Esophagus muscularis mucosa (tissue), 4 donors: ENCODE measurements around the gene PCDH15. TPM values are rescaled to one million over a fixed set of nuclear protein-coding genes. Genes with fewer than 3 reads are reported as not detected.

Experiments
- DNase-seq: peaks from one replicate; pipeline ENCODE4 v3.0.0-alpha.2; 2017; ENCODE audit errors: extremely low spot score
- H3K27ac ChIP-seq, 4 donors: fragments of 200-600 bp; sonication (generic); replicated peaks in 1 of 4; 1 replicate in 3 of 4; 2 replicates in 1 of 4; pipeline ENCODE4 v1.5.1; 2016 to 2019; ENCODE audit warnings: mild to moderate bottlenecking in 1 of 4
- H3K27me3 ChIP-seq, 4 donors: fragments of 200-600 bp; sonication (generic); one replicate each; pipeline versions ENCODE4 v1.5.1 to v1.6.0; 2016 to 2019
- H3K36me3 ChIP-seq, 4 donors: fragments of 200-600 bp; sonication (generic); one replicate each; pipeline ENCODE4 v1.5.1; 2016 to 2019
- H3K4me1 ChIP-seq, 4 donors: fragments of 200-600 bp; sonication (generic); one replicate each; pipeline ENCODE4 v1.5.1; 2016 to 2019
- H3K4me3 ChIP-seq, 4 donors: fragments of 200-600 bp; sonication (generic); 1 replicate in 2 of 4; 2 replicates in 2 of 4; pipeline ENCODE4 v1.5.1; 2016 to 2019; ENCODE audit warnings: mild to moderate bottlenecking in 4 of 4, moderate library complexity in 1 of 4
- H3K9me3 ChIP-seq, 4 donors: fragments of 200-600 bp; sonication (generic); 1 replicate in 3 of 4; 2 replicates in 1 of 4; pipeline ENCODE4 v1.5.1; 2016 to 2019
- EP300 ChIP-seq: sonication (generic); formaldehyde crosslinking; IDR thresholded peaks from one replicate; pipeline ENCODE4 v1.6.1; 2017; ENCODE audit warnings: antibody characterized with exemption
- POLR2A ChIP-seq: fragments of 450-650 bp; IDR thresholded peaks from one replicate; pipeline ENCODE4 v1.6.1; 2017; ENCODE audit warnings: antibody characterized with exemption, moderate library complexity, mild to moderate bottlenecking, low read depth
- POLR2AphosphoS5 ChIP-seq, 2 donors: sonication (generic); formaldehyde crosslinking; IDR thresholded peaks; one replicate each; pipeline ENCODE4 v1.6.1; 2017; ENCODE audit warnings: antibody characterized with exemption in 2 of 2
- WGBS: methylation state at CpG from one replicate; pipeline ENCODE4 v1.1.5; 2018; 5-methylcytosine and 5-hydroxymethylcytosine counted together
- intact Hi-C: fragments of 100-400 bp; cut with DNase I; formaldehyde crosslinking; loops from one replicate; pipeline ENCODE4 v1.15.1; 2023
- total RNA-seq, 4 donors: library from RNA; depleted of rRNA; stranded (reverse); fragments of >200 nt; gene quantifications; one replicate each; pipeline versions ENCODE4 v1.1.0 to v1.2.1, GENCODE V29; 2016
- TF ChIP-seq, protein P1 (sequence below), 3 experiments: fragments of 200-600 bp in 2 of 3; fragments of 450-650 bp in 1 of 3; sonication (generic) in 2 of 3; IDR thresholded peaks; one replicate each; pipeline ENCODE4 v1.5.1; 2017 to 2019; ENCODE audit warnings: antibody characterized with exemption in 3 of 3, mild to moderate bottlenecking in 2 of 3, moderate library complexity in 1 of 3

PCDH15 gene
- total RNA-seq, 4 donors from 2014 or later: 0.13 to 0.50 TPM; not detected in 2

- H3K9me3 ChIP-seq: no peaks in the 10 kb centered on the region
- no peak overlapping the region for H3K27ac ChIP-seq
- intact Hi-C loops: no loop called here
- H3K27me3 ChIP-seq: no peaks in the 10 kb centered on the region
- H3K36me3 ChIP-seq: no peaks in the 10 kb centered on the region
- no peak for TF ChIP-seq EP300
- no peak for TF ChIP-seq POLR2AphosphoS5 (IDR thresholded peaks at IDR 0.05)
- no peak for TF ChIP-seq POLR2A
- 84% methylated on average over 4 of the region's 5 CpGs for WGBS
- H3K4me1 ChIP-seq: no peaks in the 10 kb centered on the region
- no peak for DNase-seq
- H3K4me3 ChIP-seq: no peak overlapping the region
Observed at GRCh38 chr10:53909791-53910190, 891.2 kb downstream of the PCDH15 start.

- Histone ChIP-seq H3K4me1 (no peaks in the 10 kb centered on the region), H3K36me3 (no peaks in the 10 kb centered on the region), H3K4me3 (no peak overlapping the region), H3K27ac (no peak overlapping the region), H3K27me3 (no peaks in the 10 kb centered on the region), H3K9me3 (no peaks in the 10 kb centered on the region)
- no peak for TF ChIP-seq POLR2A
- TF ChIP-seq, protein P1, sequence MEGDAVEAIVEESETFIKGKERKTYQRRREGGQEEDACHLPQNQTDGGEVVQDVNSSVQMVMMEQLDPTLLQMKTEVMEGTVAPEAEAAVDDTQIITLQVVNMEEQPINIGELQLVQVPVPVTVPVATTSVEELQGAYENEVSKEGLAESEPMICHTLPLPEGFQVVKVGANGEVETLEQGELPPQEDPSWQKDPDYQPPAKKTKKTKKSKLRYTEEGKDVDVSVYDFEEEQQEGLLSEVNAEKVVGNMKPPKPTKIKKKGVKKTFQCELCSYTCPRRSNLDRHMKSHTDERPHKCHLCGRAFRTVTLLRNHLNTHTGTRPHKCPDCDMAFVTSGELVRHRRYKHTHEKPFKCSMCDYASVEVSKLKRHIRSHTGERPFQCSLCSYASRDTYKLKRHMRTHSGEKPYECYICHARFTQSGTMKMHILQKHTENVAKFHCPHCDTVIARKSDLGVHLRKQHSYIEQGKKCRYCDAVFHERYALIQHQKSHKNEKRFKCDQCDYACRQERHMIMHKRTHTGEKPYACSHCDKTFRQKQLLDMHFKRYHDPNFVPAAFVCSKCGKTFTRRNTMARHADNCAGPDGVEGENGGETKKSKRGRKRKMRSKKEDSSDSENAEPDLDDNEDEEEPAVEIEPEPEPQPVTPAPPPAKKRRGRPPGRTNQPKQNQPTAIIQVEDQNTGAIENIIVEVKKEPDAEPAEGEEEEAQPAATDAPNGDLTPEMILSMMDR (IDR thresholded peaks at IDR 0.05): no peak
- TF ChIP-seq EP300: no peak
- no peak for TF ChIP-seq POLR2AphosphoS5 (IDR thresholded peaks at IDR 0.05)
- 90% methylated on average over 7 of the region's 7 CpGs for WGBS
- intact Hi-C loops: no loop called here
- DNase-seq: no peak
Observed at GRCh38 chr10:53904506-53905241, 896.4 kb downstream of the PCDH15 start.

- 77% methylated on average over 1 of the region's 1 CpG for WGBS
- H3K27ac ChIP-seq: no peak overlapping the region
- H3K36me3 ChIP-seq: no peaks in the 10 kb centered on the region
- no peak for TF ChIP-seq POLR2AphosphoS5 (IDR thresholded peaks at IDR 0.05)
- no peak for TF ChIP-seq POLR2A
- TF ChIP-seq EP300: no peak
- TF ChIP-seq, protein P1 (IDR thresholded peaks at IDR 0.05): no peak
- H3K9me3 ChIP-seq: no peaks in the 10 kb centered on the region
- H3K4me1 ChIP-seq: no peaks in the 10 kb centered on the region
- no peak for DNase-seq
- intact Hi-C loops: no loop called here
- no peaks in the 10 kb centered on the region for H3K27me3 ChIP-seq
- no peak overlapping the region for H3K4me3 ChIP-seq
Observed at GRCh38 chr10:53903756-53904155, 897.3 kb downstream of the PCDH15 start.

DNA sequence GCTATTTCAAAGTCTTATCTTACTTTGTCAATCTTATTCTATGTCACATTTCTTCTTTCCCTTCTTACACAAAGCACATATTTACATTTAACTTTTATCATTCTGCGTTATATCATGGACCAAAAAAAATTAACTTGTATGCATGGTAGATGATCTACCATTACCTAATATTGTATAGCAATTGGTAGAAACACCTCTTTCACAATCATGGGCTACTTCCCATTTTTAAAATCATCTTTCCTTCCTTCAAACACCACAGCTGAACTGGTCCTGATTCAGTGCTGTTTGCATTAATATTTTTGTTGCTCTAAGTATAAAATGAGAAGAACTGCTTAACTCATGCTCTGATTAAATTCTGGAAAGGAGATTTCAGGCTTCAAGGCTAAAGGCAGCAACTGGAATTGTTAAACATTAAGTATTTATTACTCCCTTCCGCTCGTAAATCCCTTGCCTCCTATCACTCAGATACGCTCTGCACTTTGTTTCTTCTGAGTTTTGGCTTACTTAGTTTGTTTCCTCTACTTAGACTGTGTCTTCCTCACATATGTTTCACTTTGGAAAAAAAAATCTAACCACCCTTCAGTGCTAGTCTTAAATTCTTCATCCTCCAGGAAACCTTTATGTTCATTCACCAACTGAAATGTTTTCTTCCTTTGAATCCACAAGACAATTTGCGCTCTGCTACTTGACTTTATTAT, 901.4 kb downstream of the PCDH15 start:
- WGBS: 52% methylated on average over 5 of the region's 5 CpGs

GRCh38 chr10:53898532-53898931, 902.5 kb downstream of the PCDH15 start:
- TF ChIP-seq, protein P1 (IDR thresholded peaks at IDR 0.05): no peak
- TF ChIP-seq EP300 (no peak), POLR2A (no peak), POLR2AphosphoS5 (IDR thresholded peaks at IDR 0.05) (no peak)
- Histone ChIP-seq H3K4me1 (no peaks in the 10 kb centered on the region), H3K9me3 (no peaks in the 10 kb centered on the region), H3K27me3 (no peaks in the 10 kb centered on the region), H3K27ac (no peak overlapping the region), H3K36me3 (no peaks in the 10 kb centered on the region), H3K4me3 (no peak overlapping the region)
- 75% methylated on average over 1 of the region's 1 CpG for WGBS
- intact Hi-C loops: no loop called here
- DNase-seq: no peak

More for the DNA sequence above, 901.4 kb downstream of the PCDH15 start:
- DNase-seq: no peak
- no peaks in the 10 kb centered on the region for H3K4me1 ChIP-seq
- H3K36me3 ChIP-seq: no peaks in the 10 kb centered on the region
- intact Hi-C loops: no loop called here
- no peaks in the 10 kb centered on the region for H3K9me3 ChIP-seq
- no peaks in the 10 kb centered on the region for H3K27me3 ChIP-seq
- no peak overlapping the region for H3K27ac ChIP-seq
- no peak overlapping the region for H3K4me3 ChIP-seq
- TF ChIP-seq, protein P1 (IDR thresholded peaks at IDR 0.05): no peak
- no peak for TF ChIP-seq POLR2A
- TF ChIP-seq POLR2AphosphoS5 (IDR thresholded peaks at IDR 0.05): no peak
- no peak for TF ChIP-seq EP300
